ENCODE measurements around the gene RELCH.

RELCH gene

DNA sequence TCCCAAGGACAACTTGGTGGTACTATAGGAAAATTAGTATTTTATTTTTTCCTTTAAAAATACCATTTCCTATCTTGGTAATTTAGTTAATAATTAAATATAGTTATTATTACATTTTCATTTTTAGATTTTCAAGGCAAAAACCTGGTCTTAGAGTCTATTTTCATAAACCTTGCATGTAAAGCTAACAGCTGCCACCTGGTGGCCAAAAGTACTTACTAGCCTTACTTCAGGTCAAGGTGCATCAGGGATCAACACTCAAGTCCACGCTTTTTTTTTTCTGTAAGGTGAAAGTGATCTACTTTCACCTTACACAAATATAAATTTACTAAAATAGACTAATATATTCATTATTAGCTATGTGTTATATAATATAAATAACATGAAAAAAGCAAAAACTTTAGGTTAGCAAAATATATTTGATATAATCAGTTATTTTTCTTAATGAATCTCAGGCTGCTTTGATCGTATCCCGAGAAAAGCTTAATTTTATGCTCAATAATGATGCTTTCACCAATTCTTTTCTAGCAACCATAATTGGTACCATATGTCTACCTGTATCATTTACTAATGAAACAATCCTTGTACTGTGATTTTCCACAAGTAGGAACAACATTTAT lies 62.5 kb downstream of the RELCH start:
- no peak for TF ChIP-seq ZFX (IDR thresholded peaks at IDR 0.05)
- TF ChIP-seq, protein P1, sequence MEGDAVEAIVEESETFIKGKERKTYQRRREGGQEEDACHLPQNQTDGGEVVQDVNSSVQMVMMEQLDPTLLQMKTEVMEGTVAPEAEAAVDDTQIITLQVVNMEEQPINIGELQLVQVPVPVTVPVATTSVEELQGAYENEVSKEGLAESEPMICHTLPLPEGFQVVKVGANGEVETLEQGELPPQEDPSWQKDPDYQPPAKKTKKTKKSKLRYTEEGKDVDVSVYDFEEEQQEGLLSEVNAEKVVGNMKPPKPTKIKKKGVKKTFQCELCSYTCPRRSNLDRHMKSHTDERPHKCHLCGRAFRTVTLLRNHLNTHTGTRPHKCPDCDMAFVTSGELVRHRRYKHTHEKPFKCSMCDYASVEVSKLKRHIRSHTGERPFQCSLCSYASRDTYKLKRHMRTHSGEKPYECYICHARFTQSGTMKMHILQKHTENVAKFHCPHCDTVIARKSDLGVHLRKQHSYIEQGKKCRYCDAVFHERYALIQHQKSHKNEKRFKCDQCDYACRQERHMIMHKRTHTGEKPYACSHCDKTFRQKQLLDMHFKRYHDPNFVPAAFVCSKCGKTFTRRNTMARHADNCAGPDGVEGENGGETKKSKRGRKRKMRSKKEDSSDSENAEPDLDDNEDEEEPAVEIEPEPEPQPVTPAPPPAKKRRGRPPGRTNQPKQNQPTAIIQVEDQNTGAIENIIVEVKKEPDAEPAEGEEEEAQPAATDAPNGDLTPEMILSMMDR (conservative IDR thresholded peaks at IDR 0.05): peak; percentile 78

DNA sequence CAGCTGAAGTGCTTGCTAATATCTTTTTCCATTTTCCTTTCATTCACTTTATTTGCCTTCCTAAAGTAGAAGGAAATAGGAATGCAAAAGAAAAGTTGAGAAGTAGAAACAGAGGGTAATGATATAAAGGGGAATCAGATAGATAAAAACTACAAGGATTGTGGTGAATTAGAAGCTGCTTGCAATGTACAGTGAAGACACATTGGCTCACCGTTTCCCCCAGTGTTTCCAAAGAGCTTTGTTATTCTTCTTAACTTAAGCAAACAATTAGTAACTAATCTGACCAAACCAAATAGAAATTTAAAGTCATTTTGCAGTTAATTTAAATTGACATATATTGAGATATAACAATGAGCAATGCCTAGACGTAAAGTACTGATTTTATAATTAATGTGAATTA lies 63.4 kb downstream of the RELCH start:
- TF ChIP-seq, protein P1 (conservative IDR thresholded peaks at IDR 0.05): no peak
- TF ChIP-seq ZFX (IDR thresholded peaks at IDR 0.05): no peak
- no peak overlapping the region for H3K27ac ChIP-seq

More for the DNA sequence above, 62.5 kb downstream of the RELCH start:
- H3K27ac ChIP-seq: no peak overlapping the region

DNA sequence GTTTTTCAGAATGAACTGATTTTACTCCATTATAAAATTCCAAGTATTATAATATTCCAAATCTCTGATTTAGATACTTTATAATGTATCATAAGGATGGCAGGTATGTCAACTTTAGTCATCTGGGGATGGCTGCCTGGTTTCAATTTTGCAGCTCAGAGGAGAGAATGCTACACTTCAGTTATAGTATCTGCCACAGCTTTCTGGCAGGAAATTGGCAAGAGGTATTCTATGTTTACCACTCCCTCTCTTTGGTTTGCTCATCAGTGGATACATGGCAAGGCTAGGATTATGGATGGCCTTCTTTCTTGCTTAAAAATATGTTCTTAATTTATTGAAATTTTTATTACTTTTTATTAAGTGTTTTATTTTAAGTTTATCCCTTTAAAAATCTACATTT lies 71.0 kb downstream of the RELCH start:
- H3K27ac ChIP-seq: no peak overlapping the region
- TF ChIP-seq ZFX (IDR thresholded peaks at IDR 0.05): no peak
- TF ChIP-seq, protein P1 (conservative IDR thresholded peaks at IDR 0.05): no peak

DNA sequence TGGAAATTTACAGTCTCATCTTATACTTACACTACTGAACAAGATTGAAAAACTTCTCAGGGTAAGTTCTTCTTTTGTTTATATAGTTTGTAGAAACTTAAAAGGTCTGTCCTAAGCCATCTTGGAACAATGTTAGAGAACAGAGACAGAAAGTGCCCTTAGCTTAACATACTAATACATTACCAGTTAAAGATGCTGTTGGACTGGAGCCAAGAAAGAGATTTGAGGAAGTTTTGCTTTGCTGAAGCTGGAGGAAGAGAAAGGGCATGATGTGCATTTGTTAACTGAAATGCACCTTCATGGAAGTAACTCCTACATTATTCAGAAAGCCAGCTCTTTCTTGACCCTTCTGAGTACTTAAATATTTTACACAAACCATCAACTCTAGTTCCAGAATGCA lies 71.6 kb downstream of the RELCH start:
- TF ChIP-seq, protein P1 (conservative IDR thresholded peaks at IDR 0.05): no peak
- no peak for TF ChIP-seq ZFX (IDR thresholded peaks at IDR 0.05)
- no peak overlapping the region for H3K27ac ChIP-seq

DNA sequence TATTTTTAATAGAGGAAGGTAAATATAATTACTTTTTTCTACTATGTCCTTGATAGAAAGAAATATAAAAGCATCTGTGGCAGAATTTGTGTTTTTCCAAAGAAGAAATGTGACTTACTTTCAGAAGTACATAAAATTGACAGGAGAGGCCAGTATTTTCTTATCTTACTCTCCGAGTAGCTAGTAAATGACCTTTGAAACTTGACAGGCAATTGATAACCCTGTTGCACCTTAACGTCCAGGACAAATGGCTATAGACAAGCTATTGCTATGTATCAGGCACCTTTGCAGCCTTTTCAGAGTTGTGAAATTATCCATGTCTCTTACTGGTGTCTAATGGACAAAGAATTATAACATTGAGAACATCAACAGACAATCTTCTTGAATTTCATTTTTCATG lies 75.0 kb downstream of the RELCH start:
- TF ChIP-seq, protein P1 (conservative IDR thresholded peaks at IDR 0.05): no peak
- no peak for TF ChIP-seq ZFX (IDR thresholded peaks at IDR 0.05)
- H3K27ac ChIP-seq: no peak overlapping the region

DNA sequence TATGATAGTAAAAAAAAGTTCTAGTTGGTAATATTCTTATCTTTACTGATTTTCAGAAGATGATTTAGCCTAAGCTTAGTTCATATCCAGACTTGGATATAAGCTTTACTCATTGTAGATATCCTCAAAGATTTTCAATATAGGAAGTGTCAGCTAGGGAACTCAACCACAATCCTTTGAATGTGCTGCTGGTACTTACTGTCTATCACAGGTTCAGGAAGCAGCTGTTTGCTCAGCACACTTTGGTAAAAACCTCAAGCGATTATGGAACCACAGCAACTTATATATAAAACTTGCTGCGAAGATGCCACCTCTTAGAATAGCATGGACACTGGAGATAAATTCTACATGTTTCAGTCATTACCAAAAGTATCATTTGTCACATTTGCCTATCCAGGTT lies 77.9 kb downstream of the RELCH start:
- TF ChIP-seq ZFX (IDR thresholded peaks at IDR 0.05): no peak
- TF ChIP-seq, protein P1 (conservative IDR thresholded peaks at IDR 0.05): no peak
- no peak overlapping the region for H3K27ac ChIP-seq

DNA sequence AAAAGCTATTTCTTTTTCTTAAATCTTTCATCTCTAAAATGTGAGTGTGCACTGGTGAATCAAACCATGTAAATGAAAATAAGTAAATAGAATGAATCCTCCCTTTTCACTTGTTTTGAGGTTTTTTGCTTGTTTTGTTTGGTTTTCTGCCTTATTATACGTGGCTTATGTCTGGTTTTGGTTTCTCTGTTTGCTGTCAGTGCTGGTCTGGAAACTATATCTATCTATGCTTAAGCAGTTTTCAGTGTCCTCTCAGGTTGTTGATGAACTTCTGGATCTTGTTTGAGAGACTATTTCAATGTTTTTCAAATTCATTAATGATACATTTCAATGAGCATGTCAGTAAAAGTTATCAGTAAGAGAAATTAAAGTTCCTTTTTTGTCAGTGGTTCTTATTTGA lies 90.0 kb downstream of the RELCH start:
- no peak overlapping the region for H3K27ac ChIP-seq
- TF ChIP-seq, protein P1 (conservative IDR thresholded peaks at IDR 0.05): no peak
- TF ChIP-seq ZFX (IDR thresholded peaks at IDR 0.05): no peak

Measured in C4-2B (cell line).